Hindlimb muscle (tissue), 1 donor: ENCODE results near the gene THAP10. TPM values are rescaled to one million over a fixed set of nuclear protein-coding genes. Genes with fewer than 3 reads are reported as not detected.
"Not testable (repeated sequence)": the region's sequence is repeated elsewhere in the genome, so short reads cannot be mapped to it uniquely, and the experiment has no call there.

ENCODE experiments used
- DNase-seq: peaks from one replicate; pipeline ENCODE4 v3.0.0-alpha.2; 2013
- polyA plus RNA-seq: library from polyadenylated mRNA; unstranded; fragments of 120-200 nt; gene quantifications from one replicate; pipeline ENCODE4 v1.2.1, GENCODE V29; 2013; ENCODE audit not compliant: insufficient read length

THAP10 gene
- polyA plus RNA-seq, 1 donor: 2.1 TPM

DNA sequence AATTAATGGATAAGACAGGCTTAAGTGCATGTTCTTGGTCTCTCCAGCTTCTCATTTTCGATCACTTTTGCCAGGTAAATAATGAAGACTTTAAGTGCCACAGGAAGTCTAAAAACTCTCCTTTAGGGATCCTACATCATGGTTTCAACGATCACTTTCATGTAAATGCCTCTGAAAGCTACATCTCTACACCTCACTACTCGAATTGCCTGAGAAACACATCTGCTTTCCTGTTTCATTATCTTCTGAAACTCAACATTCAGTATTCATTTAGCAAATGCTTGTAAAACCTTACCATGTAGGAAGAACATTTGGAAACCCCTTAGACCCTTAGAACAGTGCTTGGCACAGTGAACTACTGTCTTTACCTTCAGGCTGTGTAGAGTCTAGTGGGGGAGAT lies 16.2 kb downstream of the THAP10 start:
- no peak for DNase-seq

- no peak for DNase-seq
These were observed 17.0 kb downstream of the THAP10 start for GRCh38 chr15:70875001-70875782.

DNA sequence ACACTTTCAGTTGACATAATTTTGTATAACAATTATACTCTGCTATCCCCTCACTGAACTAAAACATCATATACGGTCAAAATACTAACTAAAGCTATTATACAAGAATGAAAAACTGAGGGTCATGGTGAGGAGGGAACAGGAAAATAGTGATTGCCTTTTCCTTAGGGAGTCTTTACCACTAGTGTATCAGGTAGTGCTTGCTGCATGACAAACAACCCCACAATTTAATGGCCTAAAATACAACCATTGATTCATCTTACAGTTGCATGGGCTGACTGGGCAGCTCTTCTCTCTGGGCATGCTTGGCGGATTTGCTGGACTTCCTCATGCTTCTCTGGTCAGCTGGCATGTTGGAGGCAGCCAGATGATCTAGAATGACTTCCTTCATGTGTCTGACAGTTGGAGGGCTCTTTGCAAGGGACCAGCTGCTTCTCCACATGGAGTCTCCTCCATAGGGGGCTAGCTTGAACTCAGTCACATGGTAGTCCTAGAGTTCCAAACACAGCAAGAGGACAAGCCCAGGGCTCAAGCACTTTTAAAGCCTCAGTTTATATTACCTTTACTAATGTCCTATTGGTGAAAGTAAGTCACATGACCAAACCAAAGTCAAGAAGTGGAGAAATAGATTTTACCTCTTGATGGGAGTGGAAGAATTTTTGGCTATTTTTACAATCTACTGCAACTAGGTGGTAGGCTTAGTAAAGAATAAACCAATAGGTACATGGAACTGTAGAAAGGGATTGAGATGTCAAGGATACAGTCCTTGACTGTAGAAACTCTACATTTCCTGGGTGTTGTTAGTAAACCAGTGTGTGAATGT lies 18.8 kb downstream of the THAP10 start:
- no peak for DNase-seq

- not testable (repeated sequence) for DNase-seq
These were observed 20.7 kb downstream of the THAP10 start for GRCh38 chr15:70871490-70871889.

DNA sequence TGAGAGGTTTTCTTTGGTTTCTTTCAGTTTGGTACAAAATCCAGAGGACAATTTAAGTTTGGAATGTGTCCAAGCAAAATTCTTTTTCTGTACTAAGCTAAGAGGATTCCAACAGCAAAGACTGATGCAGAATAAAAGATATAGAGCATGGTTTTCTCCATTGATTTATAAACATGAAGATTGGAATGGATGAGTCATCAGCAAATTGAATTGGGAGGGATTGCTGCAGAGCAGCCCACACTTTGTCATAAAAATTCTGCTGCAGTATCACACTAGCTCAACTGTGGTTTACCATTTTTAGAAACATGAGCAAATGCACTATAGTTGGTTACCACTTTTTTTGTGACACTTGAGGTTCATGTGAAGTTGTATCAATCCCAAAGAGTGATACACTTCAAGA lies 22.2 kb downstream of the THAP10 start:
- no peak for DNase-seq

DNA sequence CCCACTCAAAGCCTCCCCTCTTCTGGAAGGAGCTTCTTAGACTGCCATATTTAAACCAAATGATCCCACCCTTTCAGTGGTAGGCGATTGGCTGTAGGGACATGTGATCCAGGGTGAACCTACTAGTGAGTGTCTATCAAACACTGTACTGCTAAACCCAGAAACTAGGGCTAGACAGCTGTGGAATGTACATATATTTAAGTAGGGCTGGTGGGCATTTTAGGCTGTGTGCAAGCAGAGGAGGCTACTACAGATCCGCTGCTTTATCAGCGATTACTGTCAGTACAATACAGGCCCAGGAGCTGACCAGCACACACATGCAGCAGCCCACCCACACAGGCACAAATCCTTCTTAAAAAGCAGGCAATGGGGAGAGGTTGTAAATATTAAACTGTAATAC lies 22.9 kb downstream of the THAP10 start:
- no peak for DNase-seq

DNA sequence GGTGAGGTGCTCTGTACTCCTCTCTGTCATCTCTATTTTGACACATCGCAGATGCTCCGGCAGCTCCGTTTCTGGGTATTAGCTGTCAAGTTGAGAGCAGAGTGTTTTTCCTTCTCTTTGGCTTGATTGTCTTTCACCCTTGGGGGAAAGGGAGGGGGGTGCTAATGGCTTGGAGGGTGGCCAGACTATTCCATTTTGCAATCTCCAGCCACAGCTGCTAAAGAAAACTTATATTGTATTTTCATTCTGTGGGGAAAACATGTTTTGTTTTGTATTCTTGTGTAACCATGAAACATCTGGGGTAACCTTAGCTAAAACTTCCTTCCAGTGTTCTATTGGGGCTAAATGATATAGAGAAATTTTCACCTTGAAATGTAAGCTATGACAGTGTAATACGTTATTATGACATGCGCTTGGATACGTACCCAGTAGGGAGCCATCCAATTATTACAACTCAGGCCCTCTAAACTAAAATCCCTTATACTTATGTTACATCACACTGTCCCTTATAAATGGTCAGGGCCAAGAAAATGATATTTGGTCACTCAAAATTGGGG lies 24.2 kb downstream of the THAP10 start:
- DNase-seq: peak; percentile 73

GRCh38 chr15:70866982-70867641 lies 25.1 kb downstream of the THAP10 start:
- no peak for DNase-seq

DNA sequence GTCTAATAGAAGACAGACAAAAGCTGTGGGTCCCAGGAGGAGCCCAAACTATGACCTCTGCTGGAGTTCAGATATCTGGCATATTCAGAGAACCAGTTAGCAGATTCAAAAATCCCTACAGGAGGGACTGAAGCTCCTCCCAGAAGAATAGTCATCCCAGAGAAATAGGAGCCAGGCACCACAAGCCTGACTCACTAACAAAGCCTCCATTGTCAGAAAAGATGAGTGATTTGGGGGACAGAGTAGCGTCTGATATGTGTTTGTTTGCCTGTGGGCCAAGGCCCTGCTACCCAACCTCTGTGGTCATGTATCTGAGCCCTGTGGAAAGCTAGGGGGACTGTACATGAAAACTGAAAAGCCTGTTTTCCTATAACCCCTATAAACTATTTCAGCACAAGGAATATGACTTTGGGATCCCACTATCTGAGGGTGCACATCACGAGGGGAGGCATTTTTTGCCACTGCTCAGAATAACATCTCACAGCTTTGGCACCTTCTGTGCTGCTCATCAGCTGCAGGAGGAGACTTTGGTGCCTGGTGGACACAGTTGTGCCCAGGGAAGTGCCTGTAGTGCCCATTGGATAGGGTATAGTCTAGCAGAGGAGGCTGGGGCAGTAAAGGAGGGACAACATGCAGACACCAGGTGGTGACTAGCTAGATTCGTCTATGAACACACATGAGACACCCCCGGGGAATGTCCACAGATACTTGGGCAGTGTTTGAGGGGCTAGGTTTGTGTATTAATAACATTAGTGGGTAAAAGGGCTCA lies 28.6 kb downstream of the THAP10 start:
- DNase-seq: no peak

- no peak for DNase-seq
These were observed 32.2 kb downstream of the THAP10 start for GRCh38 chr15:70859998-70860397.

- no peak for DNase-seq
These were observed 32.8 kb downstream of the THAP10 start for GRCh38 chr15:70859322-70859908.

GRCh38 chr15:70858614-70859321 lies 33.5 kb downstream of the THAP10 start:
- DNase-seq: not testable (repeated sequence)

- DNase-seq: no peak
These were observed 34.5 kb downstream of the THAP10 start for GRCh38 chr15:70857562-70858285.

DNA sequence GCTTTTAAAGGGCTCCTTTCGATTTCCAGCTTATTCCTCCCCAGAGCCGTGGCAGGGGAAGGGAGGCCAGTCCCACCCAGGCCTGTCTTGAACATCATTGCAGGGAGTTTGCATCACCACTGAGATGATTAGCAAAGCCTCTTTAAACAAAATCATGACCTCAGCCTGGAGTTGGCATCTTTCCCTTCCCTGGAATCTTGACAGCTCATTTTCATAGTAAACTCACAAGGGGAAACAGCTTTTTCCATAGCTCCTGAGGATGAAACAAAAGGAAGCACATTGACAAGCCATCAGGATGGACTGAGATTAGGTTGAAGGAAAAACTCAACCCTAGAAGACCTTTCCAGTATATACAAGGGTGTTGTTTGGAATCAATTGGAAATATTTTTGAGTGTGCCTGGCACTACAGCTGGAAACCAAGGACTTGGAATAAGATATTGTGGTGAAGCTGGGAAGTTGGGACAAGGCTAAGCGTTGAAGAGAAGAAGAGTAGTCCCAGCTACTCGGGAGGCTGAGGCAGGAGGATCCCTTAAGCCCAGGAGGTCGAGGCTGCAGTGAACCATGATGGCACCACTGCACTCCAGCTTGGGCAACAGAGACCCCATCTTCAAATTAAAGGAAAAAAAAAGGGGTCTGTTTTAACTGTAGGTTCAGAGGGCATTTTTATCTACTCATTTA lies 35.2 kb downstream of the THAP10 start:
- peak; percentile 87 for DNase-seq

DNA sequence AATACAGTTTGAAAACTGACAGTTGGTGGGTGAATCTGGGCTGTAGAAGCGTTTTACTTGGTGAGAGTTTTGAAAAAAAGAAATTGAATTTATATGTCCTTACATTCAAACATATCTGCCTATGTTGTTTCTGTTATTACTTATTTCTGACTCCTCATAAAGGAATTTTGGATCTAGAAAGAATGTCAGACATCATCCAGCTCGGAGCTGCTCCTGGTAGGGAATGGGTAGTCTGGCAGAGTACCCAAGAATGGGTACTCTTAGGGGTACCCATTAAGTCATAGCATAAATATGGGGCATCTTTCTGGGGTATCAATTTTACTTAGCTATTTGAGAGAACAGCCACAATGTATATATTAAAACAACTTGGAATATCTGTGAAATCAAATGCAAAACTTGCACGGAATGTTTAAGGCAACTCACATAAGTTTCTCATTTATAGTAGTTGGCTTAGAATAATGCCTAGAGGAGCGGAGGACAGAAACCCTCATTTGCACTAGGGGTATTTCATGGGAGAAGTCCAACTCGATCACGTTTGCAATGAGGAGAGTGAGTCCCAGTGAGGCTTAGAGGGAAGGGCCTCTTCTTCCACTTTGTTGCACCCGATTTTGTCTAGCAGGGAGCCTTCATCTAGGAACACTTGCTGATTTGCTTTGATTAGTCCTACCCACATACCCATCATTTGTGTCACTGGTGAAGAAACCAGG lies 35.9 kb downstream of the THAP10 start:
- DNase-seq: no peak

DNA sequence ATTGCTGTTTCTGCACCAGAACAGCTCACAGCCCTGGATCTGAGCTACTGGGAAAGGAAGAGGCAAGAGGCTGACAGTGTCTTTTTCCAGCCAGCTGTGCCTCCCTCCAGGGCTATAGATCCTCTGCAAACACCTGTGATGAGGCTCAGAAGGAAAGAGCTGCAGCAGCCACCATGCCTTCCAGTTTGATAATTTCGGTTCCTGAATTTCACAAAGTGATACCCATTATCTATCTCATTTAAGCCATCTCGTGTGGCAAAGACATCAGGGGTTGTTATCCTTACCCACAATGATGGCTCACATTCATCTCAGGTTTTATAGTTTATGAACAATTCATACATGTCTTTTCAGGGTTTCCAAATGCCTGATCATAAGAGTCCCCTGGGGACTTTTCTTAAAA lies 36.5 kb downstream of the THAP10 start:
- no peak for DNase-seq

DNA sequence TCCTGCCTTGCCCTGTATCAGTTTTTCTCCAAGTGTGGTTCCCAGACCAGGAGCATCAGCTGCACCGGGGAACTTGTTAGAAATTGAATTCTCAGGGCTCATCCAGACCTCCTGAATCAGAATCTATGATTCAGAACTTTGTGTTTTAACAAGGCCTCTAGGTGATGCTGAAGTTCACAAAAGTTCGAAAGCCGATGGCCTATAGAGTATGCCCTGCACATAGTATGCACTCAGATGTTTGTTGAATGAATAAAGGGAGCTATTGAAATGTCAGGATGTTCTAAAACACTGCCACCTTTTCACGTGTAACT lies 37.6 kb downstream of the THAP10 start:
- no peak for DNase-seq

- peak; percentile 72 for DNase-seq
These were observed 38.1 kb downstream of the THAP10 start, which contains the start of gene LARP6 for GRCh38 chr15:70853973-70854665. Gene LARP6, minus strand, starts transcription at chr15:70854157. Its CDS starts 69 bp downstream, at chr15:70854088.
